PFSK-1 (cell line): ENCODE measurements around the gene SLC16A9.

Experiments used
- POLR2AphosphoS5 ChIP-seq: IDR thresholded peaks from 2 replicates; pipeline ENCODE4 v1.6.1; 2012; ENCODE audit warnings: low read depth, mild to moderate bottlenecking, control low read depth, low read length, moderate library complexity
- REST ChIP-seq, 2 experiments: IDR thresholded peaks; 2 replicates each; pipeline versions ENCODE4 v1.6.1 to v1.8.0; 2011 to 2012; ENCODE audit warnings: low read depth in 2 of 2, low read length in 2 of 2, control low read depth in 1 of 2, inconsistent platforms in 1 of 2, mild to moderate bottlenecking in 1 of 2, moderate library complexity in 1 of 2; ENCODE audit not compliant: insufficient read depth in 1 of 2
- TAF1 ChIP-seq: IDR thresholded peaks from 2 replicates; pipeline ENCODE4 v1.6.1; 2012; ENCODE audit warnings: low read length, control low read depth, borderline replicate concordance; ENCODE audit not compliant: insufficient read depth

- TF ChIP-seq POLR2AphosphoS5 (no peak), REST (IDR thresholded peaks at IDR 0.05; ENCODE audit: insufficient read depth in 1 of 2, low read depth in 2 of 2, low read length in 2 of 2) (no peak), TAF1 (no peak)
Observed at GRCh38 chr10:59688921-59689351, 20.7 kb downstream of the SLC16A9 start.
